ENCODE data around the gene KDM7A. TPM values are rescaled to one million over a fixed set of nuclear protein-coding genes. Genes with fewer than 3 reads are reported as not detected.

KDM7A gene
- total RNA-seq, 1 experiment from 2014 or later: 6.6 TPM

- no peak overlapping the region for H3K14ac ChIP-seq (ENCODE audit: insufficient read depth, low read length)
- Mint-ChIP-seq H3K4me1 (peaks cover 17% of the 10 kb centered on the region in 2 experiments), H3K27ac (no peak overlapping the region), H3K4me3 (no peak overlapping the region), H3K36me3 (ENCODE audit: insufficient read depth in 1 of 3, low read depth in 3 of 3) (peaks cover 10 to 14% (median 11%) of the 10 kb centered on the region in 3 experiments; a peak in 6 of 7 replicates), H3K27me3 (ENCODE audit: low read depth) (peaks cover 6% of the 10 kb centered on the region; the same call in 1 of the 2 replicates), H3K9me3 (peaks cover 17 to 18% of the 10 kb centered on the region in 2 experiments)
- H3K18ac ChIP-seq (ENCODE audit: insufficient read length, low read depth, low read length): no peak overlapping the region
- no peak overlapping the region for H2AFZ ChIP-seq (ENCODE audit: low read length)
- no peak for TF ChIP-seq CTCF (conservative IDR thresholded peaks at IDR 0.05)
- no peaks in the 10 kb centered on the region for H4K20me1 ChIP-seq (ENCODE audit: control insufficient read depth, insufficient read depth, insufficient read length)
- H3K79me2 ChIP-seq (ENCODE audit: insufficient read depth, low read length): no peaks in the 10 kb centered on the region
- H3K23ac ChIP-seq (ENCODE audit: insufficient read length, low read depth, low read length): no peak overlapping the region
- H3K79me1 ChIP-seq (ENCODE audit: insufficient read depth, low read depth, low read length, poor library complexity, severe bottlenecking): no peaks in the 10 kb centered on the region
- H3T11ph ChIP-seq (ENCODE audit: low read length): no peak overlapping the region
- H3K23me2 ChIP-seq (ENCODE audit: insufficient read length, low read depth, low read length, poor library complexity, severe bottlenecking): no peaks in the 10 kb centered on the region
- no peak overlapping the region for H3K9ac ChIP-seq (ENCODE audit: extremely low read depth, insufficient read length, low read length)
- no peak overlapping the region for H2BK12ac ChIP-seq (ENCODE audit: insufficient read length, low read depth, low read length)
- no peak overlapping the region for H2BK15ac ChIP-seq (ENCODE audit: low read depth, low read length)
- H2BK120ac ChIP-seq (ENCODE audit: low read depth, low read length, poor library complexity, severe bottlenecking): no peak overlapping the region
- no peak overlapping the region for H2AK5ac ChIP-seq (ENCODE audit: insufficient read length, low read length)
- H3K56ac ChIP-seq (ENCODE audit: insufficient read length, low read depth, low read length): no peak overlapping the region
- no peak overlapping the region for H4K8ac ChIP-seq (replicated peaks; ENCODE audit: insufficient read length, low read depth, low read length)
- no peak for DNase-seq
- no peak overlapping the region for H2BK5ac ChIP-seq (ENCODE audit: insufficient read length, low read length)
- no peaks in the 10 kb centered on the region for H3K9me3 ChIP-seq (ENCODE audit: control insufficient read depth, low read depth, low read length)
- H4K91ac ChIP-seq (ENCODE audit: insufficient read length, low read depth, low read length): no peak overlapping the region
- no peak overlapping the region for H3K27ac ChIP-seq (ENCODE audit: insufficient read length, low read depth, low read length)
- WGBS (ENCODE audit: extremely low coverage, insufficient read length, low lambda C conversion rate): no CpG with 5 or more reads among the region's 4 CpGs
- peaks cover 10% of the 10 kb centered on the region for H3K4me1 ChIP-seq (ENCODE audit: insufficient read depth, low read length)
- H4K5ac ChIP-seq (ENCODE audit: insufficient read length, low read depth, low read length): no peak overlapping the region
- no peaks in the 10 kb centered on the region for H3K27me3 ChIP-seq (ENCODE audit: insufficient read depth, low read length)
- H2BK20ac ChIP-seq (ENCODE audit: low read depth, low read length, poor library complexity, severe bottlenecking): no peak overlapping the region
- no peak overlapping the region for H3K4me2 ChIP-seq (ENCODE audit: insufficient read depth, insufficient read length, low read length)
- H3K4ac ChIP-seq (ENCODE audit: low read depth, low read length): no peak overlapping the region
These were observed 30.0 kb upstream of the KDM7A start for GRCh38 chr7:140206616-140207389.

Measured in H9 (cell line).